ENCODE measurements around the gene MARS2. TPM values are rescaled to one million over a fixed set of nuclear protein-coding genes. Genes with fewer than 3 reads are reported as not detected.
"Not testable (repeated sequence)": the region's sequence is repeated elsewhere in the genome, so short reads cannot be mapped to it uniquely, and the experiment has no call there.

Gene MARS2
- total RNA-seq, 6 experiments from 2014 or later, result 3.6 to 6.9 (median 4.3) TPM

DNA sequence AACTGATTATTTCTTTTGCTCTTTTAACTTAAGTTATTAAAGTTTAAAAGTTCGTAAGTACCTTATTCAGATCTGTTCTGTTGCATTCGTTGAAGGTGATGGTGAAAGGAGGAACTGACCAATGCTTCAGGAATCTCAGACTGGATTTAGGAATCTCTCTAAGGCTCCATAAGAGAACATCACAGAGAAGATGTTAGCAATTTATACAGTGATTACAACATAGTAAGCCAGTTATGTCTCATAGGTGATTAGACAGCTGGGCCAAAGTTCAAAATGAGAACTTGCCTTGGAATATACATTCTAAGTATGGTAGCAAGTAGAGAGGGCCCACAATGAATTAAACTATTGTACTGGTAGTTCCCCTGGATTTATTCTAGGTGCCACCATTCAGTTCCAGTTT is 3.2 kb downstream of the MARS2 start:
- peaks cover 55% of the 10 kb centered on the region for H3K4me1 Mint-ChIP-seq (ENCODE audit: low read depth)
- DNase-seq, result peak; percentile 64
- H3K4me3 Mint-ChIP-seq, result peak overlapping the region; percentile 89
- H3K9me3 Mint-ChIP-seq, result no peaks in the 10 kb centered on the region
- TF ChIP-seq, protein P1, sequence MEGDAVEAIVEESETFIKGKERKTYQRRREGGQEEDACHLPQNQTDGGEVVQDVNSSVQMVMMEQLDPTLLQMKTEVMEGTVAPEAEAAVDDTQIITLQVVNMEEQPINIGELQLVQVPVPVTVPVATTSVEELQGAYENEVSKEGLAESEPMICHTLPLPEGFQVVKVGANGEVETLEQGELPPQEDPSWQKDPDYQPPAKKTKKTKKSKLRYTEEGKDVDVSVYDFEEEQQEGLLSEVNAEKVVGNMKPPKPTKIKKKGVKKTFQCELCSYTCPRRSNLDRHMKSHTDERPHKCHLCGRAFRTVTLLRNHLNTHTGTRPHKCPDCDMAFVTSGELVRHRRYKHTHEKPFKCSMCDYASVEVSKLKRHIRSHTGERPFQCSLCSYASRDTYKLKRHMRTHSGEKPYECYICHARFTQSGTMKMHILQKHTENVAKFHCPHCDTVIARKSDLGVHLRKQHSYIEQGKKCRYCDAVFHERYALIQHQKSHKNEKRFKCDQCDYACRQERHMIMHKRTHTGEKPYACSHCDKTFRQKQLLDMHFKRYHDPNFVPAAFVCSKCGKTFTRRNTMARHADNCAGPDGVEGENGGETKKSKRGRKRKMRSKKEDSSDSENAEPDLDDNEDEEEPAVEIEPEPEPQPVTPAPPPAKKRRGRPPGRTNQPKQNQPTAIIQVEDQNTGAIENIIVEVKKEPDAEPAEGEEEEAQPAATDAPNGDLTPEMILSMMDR (IDR thresholded peaks at IDR 0.05), result no peak
- peak overlapping the region; percentile 26 for H3K27ac Mint-ChIP-seq
- H3K27me3 Mint-ChIP-seq (ENCODE audit: insufficient read depth), result no peaks in the 10 kb centered on the region
- peaks cover 3% of the 10 kb centered on the region; the same call in 1 of the 2 replicates for H3K36me3 Mint-ChIP-seq (ENCODE audit: low read depth)

DNA sequence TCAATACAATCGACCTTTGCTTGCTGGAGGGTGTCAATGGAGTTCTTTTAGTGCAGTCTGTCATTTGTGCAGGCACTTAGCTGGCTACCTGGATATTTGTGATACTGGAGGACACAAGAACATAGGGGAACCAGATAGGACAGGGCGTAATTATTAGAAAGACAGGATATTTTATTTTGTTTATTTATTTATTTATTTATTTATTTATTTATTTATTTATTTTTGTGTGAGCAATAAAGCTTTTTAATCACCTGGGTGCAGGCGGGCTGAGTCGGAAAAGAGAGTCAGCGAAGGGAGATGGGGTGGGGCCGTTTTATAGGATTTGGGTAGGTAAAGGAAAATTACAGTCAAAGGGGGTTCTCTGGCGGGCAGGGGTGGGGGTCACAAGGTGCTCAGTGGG is 4.0 kb downstream of the MARS2 start:
- H3K9me3 Mint-ChIP-seq; H3K36me3 Mint-ChIP-seq (ENCODE audit: low read depth); DNase-seq; H3K27me3 Mint-ChIP-seq (ENCODE audit: insufficient read depth): not testable (repeated sequence)
- Mint-ChIP-seq H3K27ac (peak overlapping the region; percentile 26; the same call in 1 of the 2 replicates), H3K4me1 (ENCODE audit: low read depth) (peaks cover 55% of the 10 kb centered on the region), H3K4me3 (peak overlapping the region; percentile 89)

DNA sequence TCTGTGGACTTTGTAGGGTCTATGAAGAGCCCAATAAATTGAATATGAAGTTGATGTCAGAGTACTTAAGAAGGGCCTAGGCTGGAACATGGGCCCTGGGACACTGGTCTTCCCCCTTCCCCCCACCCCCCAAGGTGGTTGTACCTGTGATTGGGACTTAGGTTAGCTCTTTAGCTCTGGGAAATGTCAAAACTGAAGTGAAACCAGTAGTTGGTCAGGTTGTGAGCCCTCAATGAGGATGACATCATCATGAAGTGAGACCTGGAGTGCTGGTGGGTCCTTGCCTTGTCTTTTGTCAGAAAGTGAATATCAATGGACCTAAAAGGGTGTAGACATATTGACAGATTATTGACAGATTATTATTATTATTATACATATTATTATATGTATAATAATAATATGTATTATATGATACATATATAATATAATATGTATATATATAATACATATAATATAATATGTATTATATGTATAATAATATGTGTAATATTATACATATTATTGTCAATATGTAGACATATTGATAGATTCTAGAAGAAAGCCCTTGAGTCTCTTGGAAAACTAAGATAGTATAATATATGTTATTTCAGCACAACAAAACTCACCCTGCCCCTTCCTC is 5.4 kb downstream of the MARS2 start:
- peaks cover 3% of the 10 kb centered on the region; the same call in 1 of the 2 replicates for H3K36me3 Mint-ChIP-seq (ENCODE audit: low read depth)
- H3K27ac Mint-ChIP-seq, result no peak overlapping the region
- no peaks in the 10 kb centered on the region for H3K27me3 Mint-ChIP-seq (ENCODE audit: insufficient read depth)
- no peak for DNase-seq
- TF ChIP-seq, protein P1 (IDR thresholded peaks at IDR 0.05), result no peak
- peaks cover 49% of the 10 kb centered on the region for H3K4me1 Mint-ChIP-seq (ENCODE audit: low read depth)
- no peak overlapping the region for H3K4me3 Mint-ChIP-seq
- no peaks in the 10 kb centered on the region for H3K9me3 Mint-ChIP-seq

DNA sequence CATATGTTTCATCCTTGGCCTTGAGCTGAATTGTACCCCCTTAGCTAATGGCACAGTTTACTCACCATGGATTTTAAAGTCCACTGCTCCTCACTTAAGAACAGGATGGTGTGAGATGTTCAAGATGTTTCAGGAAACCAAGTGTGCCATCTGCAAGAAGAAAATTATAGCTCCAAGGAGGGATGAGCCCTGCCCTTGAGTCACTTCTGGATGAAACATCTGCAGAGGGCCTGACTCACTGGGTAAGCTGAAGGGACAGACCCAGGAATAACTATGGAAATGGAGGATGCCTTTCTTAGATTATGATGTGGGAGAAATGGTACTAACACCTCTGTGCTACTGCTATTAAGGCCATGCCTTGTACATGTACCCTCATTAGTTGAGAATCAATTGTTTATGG is 6.4 kb downstream of the MARS2 start:
- H3K9me3 Mint-ChIP-seq, result no peaks in the 10 kb centered on the region
- no peak overlapping the region for H3K27ac Mint-ChIP-seq
- no peak overlapping the region for H3K4me3 Mint-ChIP-seq
- H3K27me3 Mint-ChIP-seq (ENCODE audit: insufficient read depth), result no peaks in the 10 kb centered on the region
- H3K36me3 Mint-ChIP-seq (ENCODE audit: low read depth), result peaks cover 3% of the 10 kb centered on the region; the same call in 1 of the 2 replicates
- TF ChIP-seq, protein P1 (IDR thresholded peaks at IDR 0.05), result no peak
- no peak for DNase-seq
- peaks cover 43% of the 10 kb centered on the region for H3K4me1 Mint-ChIP-seq (ENCODE audit: low read depth)

DNA sequence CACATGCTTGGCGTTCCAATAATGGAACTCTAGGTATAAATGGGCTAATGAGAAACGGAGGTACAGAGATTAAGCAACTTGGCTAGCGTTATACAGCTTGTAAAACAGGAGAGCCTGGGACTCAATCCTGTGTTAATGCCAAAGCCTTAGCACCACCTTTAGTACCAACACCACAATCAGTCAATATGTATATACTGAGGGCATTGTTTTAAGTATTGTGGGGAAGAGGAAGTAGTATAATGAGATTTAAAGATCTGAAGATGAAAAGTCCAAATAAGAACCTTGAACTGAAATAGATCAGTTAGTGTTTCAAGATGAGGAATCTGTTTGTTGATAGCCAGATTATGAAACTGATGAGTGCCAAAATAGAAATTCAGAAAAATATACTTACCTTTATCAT is 8.1 kb downstream of the MARS2 start:
- H3K4me3 Mint-ChIP-seq, result no peak overlapping the region
- DNase-seq, result no peak
- H3K4me1 Mint-ChIP-seq (ENCODE audit: low read depth), result peaks cover 29% of the 10 kb centered on the region
- H3K36me3 Mint-ChIP-seq (ENCODE audit: low read depth), result peaks cover 3% of the 10 kb centered on the region; the same call in 1 of the 2 replicates
- H3K9me3 Mint-ChIP-seq, result no peaks in the 10 kb centered on the region
- H3K27ac Mint-ChIP-seq, result no peak overlapping the region
- H3K27me3 Mint-ChIP-seq (ENCODE audit: insufficient read depth), result no peaks in the 10 kb centered on the region
- TF ChIP-seq, protein P1 (IDR thresholded peaks at IDR 0.05), result no peak

DNA sequence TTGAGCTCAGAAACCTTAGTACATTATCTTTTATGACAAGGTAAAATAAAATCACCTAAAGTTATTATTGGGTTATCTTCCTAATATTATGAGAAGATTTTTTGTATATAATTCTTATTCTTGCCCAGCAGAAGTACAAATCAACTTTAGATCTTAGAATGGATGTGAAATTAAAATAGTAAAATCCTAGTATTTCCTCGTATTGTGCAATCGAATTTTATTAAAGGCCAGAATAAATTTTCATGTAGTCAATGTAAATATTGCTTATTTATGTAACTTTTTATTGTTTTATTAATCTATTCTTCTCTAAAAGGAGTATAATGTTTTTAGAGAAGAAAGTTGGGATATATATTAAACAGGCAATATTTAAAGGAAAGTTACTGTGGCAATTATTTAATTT is 12.7 kb downstream of the MARS2 start:
- H3K27ac Mint-ChIP-seq, result no peak overlapping the region
- H3K4me3 Mint-ChIP-seq, result no peak overlapping the region
- no peaks in the 10 kb centered on the region for H3K4me1 Mint-ChIP-seq (ENCODE audit: low read depth)
- H3K36me3 Mint-ChIP-seq (ENCODE audit: low read depth), result no peaks in the 10 kb centered on the region
- no peaks in the 10 kb centered on the region for H3K9me3 Mint-ChIP-seq
- H3K27me3 Mint-ChIP-seq (ENCODE audit: insufficient read depth), result no peaks in the 10 kb centered on the region
- no peak for DNase-seq
- TF ChIP-seq, protein P1 (IDR thresholded peaks at IDR 0.05), result no peak

Measured in HFFc6 (cell line).